ENCODE results near the gene ETV7.
"Not testable (repeated sequence)": the region's sequence is repeated elsewhere in the genome, so short reads cannot be mapped to it uniquely, and the experiment has no call there.

ETV7 gene

DNA sequence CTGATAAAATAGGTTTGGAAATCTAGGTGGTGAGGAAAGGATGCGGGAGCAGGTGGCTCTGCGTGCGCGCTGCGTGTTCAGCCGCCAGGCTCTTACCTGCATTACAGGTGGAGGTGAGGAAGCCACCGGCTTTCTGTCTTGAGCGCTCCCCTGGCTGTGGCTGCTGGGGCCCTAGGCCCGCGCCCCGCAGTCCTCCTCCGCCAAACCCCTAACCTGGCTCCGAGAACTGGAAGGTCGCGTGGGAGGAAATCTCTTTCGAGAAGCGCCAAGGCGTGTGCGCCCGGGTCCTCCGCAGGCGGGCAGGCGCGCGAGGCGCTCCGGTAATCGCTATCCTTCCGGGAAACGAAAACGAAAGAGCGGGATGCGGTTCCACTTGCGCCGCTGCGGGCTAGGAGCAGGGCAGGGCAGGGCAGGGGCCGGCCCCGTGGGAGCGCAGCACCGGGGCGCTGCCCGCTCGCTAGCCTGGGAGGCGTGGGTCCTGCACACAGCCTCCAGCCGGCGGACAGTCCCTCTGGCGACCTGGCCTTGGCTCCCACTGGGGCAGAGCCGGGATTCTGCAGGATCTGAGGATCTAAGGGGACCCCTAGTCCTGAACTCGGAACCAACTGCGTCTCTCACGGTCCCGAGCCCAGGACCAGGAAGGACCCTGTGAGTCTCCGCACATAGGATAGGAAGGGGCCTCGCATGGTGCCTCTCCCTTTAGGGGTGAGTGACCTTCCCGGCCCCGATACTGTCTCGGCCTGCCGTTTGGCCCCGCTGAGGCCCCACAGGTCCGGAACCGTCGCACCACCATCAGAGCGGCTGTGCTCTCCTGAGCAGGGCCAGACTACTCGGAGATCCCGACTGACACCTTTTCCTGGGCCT is at the start of gene ETV7:
Gene ETV7 (minus strand): TSS at position 230 of the 864 bp plus-strand sequence. CDS start 128 bp downstream, at position 102.
- peak; percentile 34 for DNase-seq
- H3K4me3 Mint-ChIP-seq: peak within 1 kb of the TSS; percentile 87
- H3K27me3 Mint-ChIP-seq: peaks cover 33% of the 10 kb centered on the region
- peak; percentile 64 for ATAC-seq
- peaks cover 27% of the 10 kb centered on the region for H3K4me1 Mint-ChIP-seq
- H3K27ac Mint-ChIP-seq: peak within 1 kb of the TSS; percentile 83
- H3K36me3 Mint-ChIP-seq (ENCODE audit: low read depth): peaks cover 2% of the 10 kb centered on the region
- no peaks in the 10 kb centered on the region for H3K9me3 Mint-ChIP-seq

GRCh38 chr6:36436466-36436865 is 49.0 kb upstream of the ETV7 start:
- peak overlapping the region; percentile 4 for H3K27ac Mint-ChIP-seq
- H3K4me1 Mint-ChIP-seq: peaks cover 12% of the 10 kb centered on the region
- H3K27me3 Mint-ChIP-seq: no peaks in the 10 kb centered on the region
- ATAC-seq: no peak
- no peaks in the 10 kb centered on the region for H3K9me3 Mint-ChIP-seq
- H3K36me3 Mint-ChIP-seq (ENCODE audit: low read depth): no peaks in the 10 kb centered on the region
- no peak for DNase-seq
- H3K4me3 Mint-ChIP-seq: no peak overlapping the region

- Mint-ChIP-seq H3K4me3 (no peak overlapping the region), H3K4me1 (peaks cover 4% of the 10 kb centered on the region), H3K9me3 (no peaks in the 10 kb centered on the region), H3K36me3 (ENCODE audit: low read depth) (no peaks in the 10 kb centered on the region), H3K27me3 (no peaks in the 10 kb centered on the region), H3K27ac (no peak overlapping the region)
- DNase-seq: no peak
- no peak for ATAC-seq
These were observed 44.7 kb upstream of the ETV7 start for GRCh38 chr6:36432151-36432671.

- Mint-ChIP-seq H3K4me3 (no peak overlapping the region), H3K27me3 (no peaks in the 10 kb centered on the region), H3K4me1 (peaks cover 2% of the 10 kb centered on the region), H3K9me3 (no peaks in the 10 kb centered on the region), H3K36me3 (ENCODE audit: low read depth) (no peaks in the 10 kb centered on the region), H3K27ac (no peak overlapping the region)
- ATAC-seq: no peak
- no peak for DNase-seq
These were observed 43.7 kb upstream of the ETV7 start for GRCh38 chr6:36431197-36431596.

- no peak overlapping the region for H3K27ac Mint-ChIP-seq
- H3K27me3 Mint-ChIP-seq: no peaks in the 10 kb centered on the region
- H3K4me3 Mint-ChIP-seq: no peak overlapping the region
- H3K36me3 Mint-ChIP-seq (ENCODE audit: low read depth): no peaks in the 10 kb centered on the region
- ATAC-seq: no peak
- no peaks in the 10 kb centered on the region for H3K9me3 Mint-ChIP-seq
- no peak for DNase-seq
- peaks cover 2% of the 10 kb centered on the region for H3K4me1 Mint-ChIP-seq
These were observed 42.9 kb upstream of the ETV7 start for GRCh38 chr6:36430351-36430750.

GRCh38 chr6:36428911-36429310 is 41.4 kb upstream of the ETV7 start:
- no peaks in the 10 kb centered on the region for H3K9me3 Mint-ChIP-seq
- ATAC-seq (no peak), DNase-seq (no peak)
- no peaks in the 10 kb centered on the region for H3K36me3 Mint-ChIP-seq (ENCODE audit: low read depth)
- H3K4me3 Mint-ChIP-seq: no peak overlapping the region
- no peaks in the 10 kb centered on the region for H3K27me3 Mint-ChIP-seq
- peaks cover 8% of the 10 kb centered on the region for H3K4me1 Mint-ChIP-seq
- no peak overlapping the region for H3K27ac Mint-ChIP-seq

GRCh38 chr6:36426622-36427021 is 39.2 kb upstream of the ETV7 start:
- Mint-ChIP-seq H3K4me1 (peaks cover 20% of the 10 kb centered on the region), H3K36me3 (ENCODE audit: low read depth) (no peaks in the 10 kb centered on the region), H3K27ac (no peak overlapping the region), H3K4me3 (no peak overlapping the region), H3K9me3 (no peaks in the 10 kb centered on the region), H3K27me3 (no peaks in the 10 kb centered on the region)
- DNase-seq (no peak), ATAC-seq (no peak)

GRCh38 chr6:36423101-36423824 is 35.8 kb upstream of the ETV7 start:
- peak overlapping the region; percentile 84 for H3K27ac Mint-ChIP-seq
- H3K4me1 Mint-ChIP-seq: peaks cover 20% of the 10 kb centered on the region
- DNase-seq: peak; percentile 98
- no peaks in the 10 kb centered on the region for H3K9me3 Mint-ChIP-seq
- ATAC-seq: peak; percentile 97
- no peaks in the 10 kb centered on the region for H3K36me3 Mint-ChIP-seq (ENCODE audit: low read depth)
- H3K27me3 Mint-ChIP-seq: no peaks in the 10 kb centered on the region
- peak overlapping the region; percentile 83 for H3K4me3 Mint-ChIP-seq

GRCh38 chr6:36422714-36423100 is 35.2 kb upstream of the ETV7 start:
- DNase-seq: peak; percentile 5
- Mint-ChIP-seq H3K27ac (peak overlapping the region; percentile 84), H3K36me3 (ENCODE audit: low read depth) (no peaks in the 10 kb centered on the region), H3K9me3 (no peaks in the 10 kb centered on the region), H3K4me3 (peak overlapping the region; percentile 83), H3K27me3 (no peaks in the 10 kb centered on the region), H3K4me1 (peaks cover 20% of the 10 kb centered on the region)
- ATAC-seq: no peak

DNA sequence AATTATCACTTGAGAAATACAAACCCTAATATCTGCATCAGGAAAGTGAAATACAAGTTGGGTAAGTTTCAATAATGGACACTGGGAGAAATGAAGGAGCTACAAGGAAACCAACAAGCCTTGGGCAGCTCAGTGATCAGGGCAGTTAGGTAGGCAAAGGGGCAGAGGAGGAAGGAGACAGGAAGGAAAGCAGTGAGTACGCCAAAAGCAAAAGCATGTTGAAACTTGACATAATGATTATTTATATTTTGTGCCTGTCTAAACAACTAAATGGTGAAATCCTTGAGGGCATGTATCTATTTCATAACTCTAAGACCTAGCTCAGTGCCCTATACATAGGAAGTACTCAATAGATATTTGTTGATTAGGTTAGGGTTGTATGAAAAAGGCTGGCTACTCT is 31.8 kb upstream of the ETV7 start:
- no peaks in the 10 kb centered on the region for H3K36me3 Mint-ChIP-seq (ENCODE audit: low read depth)
- peaks cover 2% of the 10 kb centered on the region for H3K27me3 Mint-ChIP-seq
- no peak overlapping the region for H3K4me3 Mint-ChIP-seq
- ATAC-seq (no peak), DNase-seq (no peak)
- no peak overlapping the region for H3K27ac Mint-ChIP-seq
- no peaks in the 10 kb centered on the region for H3K9me3 Mint-ChIP-seq
- peaks cover 17% of the 10 kb centered on the region for H3K4me1 Mint-ChIP-seq

GRCh38 chr6:36418558-36418957 is 31.1 kb upstream of the ETV7 start:
- ATAC-seq (no peak), DNase-seq (no peak)
- Mint-ChIP-seq H3K4me1 (peaks cover 10% of the 10 kb centered on the region), H3K27ac (no peak overlapping the region), H3K27me3 (peaks cover 2% of the 10 kb centered on the region), H3K4me3 (no peak overlapping the region), H3K9me3 (no peaks in the 10 kb centered on the region), H3K36me3 (ENCODE audit: low read depth) (no peaks in the 10 kb centered on the region)

- DNase-seq (no peak), ATAC-seq (no peak)
- no peaks in the 10 kb centered on the region for H3K4me1 Mint-ChIP-seq
- H3K27ac Mint-ChIP-seq: no peak overlapping the region
- peaks cover 3% of the 10 kb centered on the region for H3K36me3 Mint-ChIP-seq (ENCODE audit: low read depth)
- H3K4me3 Mint-ChIP-seq: no peak overlapping the region
- peaks cover 5% of the 10 kb centered on the region for H3K27me3 Mint-ChIP-seq
- peaks cover 5% of the 10 kb centered on the region for H3K9me3 Mint-ChIP-seq
These were observed 27.0 kb upstream of the ETV7 start for GRCh38 chr6:36414481-36414880.

DNA sequence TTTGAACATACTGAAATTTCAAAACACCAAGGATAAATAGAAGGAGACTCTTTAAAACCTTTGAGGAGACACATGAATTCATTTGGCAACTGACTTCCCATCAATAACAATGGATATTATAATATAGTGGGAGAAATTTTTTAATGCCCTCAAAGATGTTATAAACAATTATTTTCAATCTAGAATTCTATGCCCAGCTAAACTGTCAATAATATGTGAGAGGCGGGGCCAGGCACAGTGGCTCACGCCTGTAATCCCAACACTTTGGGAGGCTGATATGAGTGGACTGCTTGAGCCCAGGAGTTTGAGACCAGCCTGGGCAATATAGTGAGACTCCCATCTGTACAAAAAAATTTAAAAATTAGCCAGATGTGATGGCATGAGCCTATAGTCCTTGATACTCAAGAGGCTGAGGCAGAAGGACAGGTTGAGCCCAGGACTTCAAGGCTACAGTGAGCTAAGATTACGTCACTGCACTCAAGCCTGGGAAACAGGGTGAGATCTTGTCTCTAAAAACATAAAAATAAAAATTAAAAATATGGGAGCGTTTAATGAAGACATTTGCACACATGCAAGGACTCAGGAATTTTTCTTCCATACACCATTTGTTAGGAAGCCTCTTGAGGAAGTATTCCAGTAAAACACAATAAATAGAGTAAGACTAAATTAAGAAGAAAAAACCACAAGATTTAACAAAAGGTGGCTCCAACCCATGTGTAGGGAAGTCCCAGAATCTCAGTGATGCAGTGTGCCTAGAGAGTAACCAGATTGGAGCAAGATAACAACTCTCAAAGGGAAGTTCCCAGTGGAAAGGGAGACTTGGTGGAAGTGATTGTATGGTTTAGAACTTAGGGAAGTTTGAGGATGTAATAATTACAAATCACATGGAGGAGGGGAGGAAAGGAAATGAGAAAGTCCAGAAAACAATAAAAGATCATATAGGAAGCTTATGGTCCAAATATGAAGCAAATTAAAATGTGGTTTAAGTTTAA is 26.3 kb upstream of the ETV7 start:
- Mint-ChIP-seq H3K27ac (no peak overlapping the region), H3K9me3 (peaks cover 5% of the 10 kb centered on the region), H3K4me3 (no peak overlapping the region), H3K27me3 (peaks cover 5% of the 10 kb centered on the region), H3K4me1 (no peaks in the 10 kb centered on the region), H3K36me3 (ENCODE audit: low read depth) (peaks cover 3% of the 10 kb centered on the region)
- ATAC-seq (no peak), DNase-seq (no peak)

- H3K36me3 Mint-ChIP-seq (ENCODE audit: low read depth); H3K4me3 Mint-ChIP-seq; DNase-seq; H3K27ac Mint-ChIP-seq; H3K4me1 Mint-ChIP-seq; ATAC-seq; H3K9me3 Mint-ChIP-seq: not testable (repeated sequence)
- peaks cover 10% of the 10 kb centered on the region for H3K27me3 Mint-ChIP-seq
These were observed 22.2 kb upstream of the ETV7 start for GRCh38 chr6:36409718-36410117.

Data from activated naive CD8-positive, alpha-beta T cell treated with anti-CD3 and anti-CD28 coated beads, Interleukin-2, amount 50 U/mL, for 24 hours (primary cell).